Gastrocnemius medialis (tissue), 4 donors: ENCODE results near the gene ZNF296. TPM values are rescaled to one million over a fixed set of nuclear protein-coding genes. Genes with fewer than 3 reads are reported as not detected.

Source experiments
- ATAC-seq, 2 donors: fragments of 150-250 bp; one replicate each; pipeline ENCODE4 v1.9.1; 2016
- DNase-seq, 2 donors: peaks; one replicate each; pipeline ENCODE4 v3.0.0-alpha.2; 2019
- H3K27ac ChIP-seq, 4 donors: fragments of 200-600 bp; sonication (generic); 1 replicate in 1 of 4; 2 replicates in 3 of 4; pipeline ENCODE4 v1.5.1; 2016 to 2018; ENCODE audit warnings: mild to moderate bottlenecking in 2 of 4, moderate library complexity in 1 of 4
- H3K27me3 ChIP-seq, 3 donors: fragments of 200-600 bp; sonication (generic) in 2 of 3; 1 replicate in 1 of 3; 2 replicates in 2 of 3; pipeline versions ENCODE4 v1.5.1 to v1.6.0; 2016 to 2019; ENCODE audit warnings: mild to moderate bottlenecking in 1 of 3, moderate library complexity in 1 of 3
- H3K36me3 ChIP-seq, 2 donors: fragments of 200-600 bp; sonication (generic) in 1 of 2; one replicate each; pipeline ENCODE4 v1.5.1; 2017 to 2018
- H3K4me1 ChIP-seq, 2 donors: fragments of 200-600 bp; sonication (generic) in 1 of 2; one replicate each; pipeline ENCODE4 v1.5.1; 2016 to 2017; ENCODE audit warnings: mild to moderate bottlenecking in 2 of 2
- H3K4me3 ChIP-seq, 4 donors: fragments of 200-600 bp; sonication (generic) in 3 of 4; 1 replicate in 1 of 4; 2 replicates in 3 of 4; pipeline ENCODE4 v1.5.1; 2016 to 2019; ENCODE audit warnings: mild to moderate bottlenecking in 2 of 4
- H3K9me3 ChIP-seq, 3 donors: fragments of 200-600 bp; sonication (generic) in 2 of 3; 1 replicate in 1 of 3; 2 replicates in 2 of 3; pipeline ENCODE4 v1.5.1; 2016 to 2019
- CTCF ChIP-seq, 5 experiments: fragments of 450-650 bp in 3 of 5; fragments of 200-600 bp in 2 of 5; sonication (generic) in 2 of 5; IDR thresholded peaks in 4 of 5; conservative IDR thresholded peaks in 1 of 5; 1 replicate in 4 of 5; 2 replicates in 1 of 5; pipeline ENCODE4 v1.5.1; 2016 to 2019; ENCODE audit warnings: antibody characterized with exemption in 5 of 5, mild to moderate bottlenecking in 3 of 5, moderate library complexity in 3 of 5
- POLR2A ChIP-seq, 2 donors: fragments of 450-650 bp; IDR thresholded peaks; one replicate each; pipeline ENCODE4 v1.6.1; 2017; ENCODE audit warnings: antibody characterized with exemption in 2 of 2, mild to moderate bottlenecking in 2 of 2, moderate library complexity in 2 of 2
- in situ Hi-C, 4 donors: fragments of 200-750 bp; cut with MboI; loops; one replicate each; pipeline versions ENCODE4 v1.15.0 to v1.8.0; 2017; ENCODE audit warnings: low sequenced_read_pairs in 4 of 4
- intact Hi-C: fragments of 100-400 bp; cut with DNase I; formaldehyde crosslinking; loops from one replicate; pipeline ENCODE4 v1.15.1; 2023; ENCODE audit warnings: low total_unique reads
- total RNA-seq, 4 donors: library from RNA; depleted of rRNA; stranded (reverse); fragments of >200 nt; gene quantifications; one replicate each; pipeline versions ENCODE4 v1.1.0 to v1.2.3, GENCODE V29; 2016

ZNF296 gene
- total RNA-seq, 4 donors from 2014 or later: not detected

DNA sequence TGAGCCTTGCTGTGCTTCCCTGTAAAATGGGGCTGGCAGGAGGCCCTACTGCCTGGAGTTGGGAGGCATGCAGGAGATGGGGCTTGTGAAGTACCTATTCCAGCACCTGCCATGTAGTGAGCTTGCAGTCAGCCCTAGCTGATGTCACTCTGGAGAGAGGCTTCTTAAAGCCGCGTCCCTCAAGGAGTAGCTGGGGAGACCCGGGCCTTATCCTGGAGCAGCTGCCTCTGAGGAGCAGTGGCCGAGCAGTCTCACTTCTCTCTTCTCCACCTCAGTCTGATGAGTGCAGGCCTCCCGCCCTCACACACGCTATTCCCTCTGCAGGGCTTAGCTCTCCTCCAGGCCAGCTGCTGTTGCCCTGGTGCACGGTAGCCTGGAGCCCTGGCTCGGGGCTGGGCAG, 19.4 kb downstream of the ZNF296 start:
- no peaks in the 10 kb centered on the region for H3K4me1 ChIP-seq
- no peak overlapping the region for H3K4me3 ChIP-seq
- H3K36me3 ChIP-seq: peaks cover 0 to 91% of the 10 kb centered on the region in 2 donors
- ATAC-seq (no peak), DNase-seq (no peak)
- H3K27ac ChIP-seq: no peak overlapping the region
- intact Hi-C loops (no loop called here), in situ Hi-C loops (no loop called here)
- H3K27me3 ChIP-seq: no peaks in the 10 kb centered on the region
- H3K9me3 ChIP-seq: no peaks in the 10 kb centered on the region
- TF ChIP-seq POLR2A (IDR thresholded peaks at IDR 0.05) (no peak), CTCF (IDR thresholded peaks at IDR 0.05 in 4 of 5, conservative IDR thresholded peaks at IDR 0.05 in 1 of 5) (no peak)

- in situ Hi-C loops (no loop called here), intact Hi-C loops (no loop called here)
- H3K36me3 ChIP-seq: peaks cover 0 to 48% of the 10 kb centered on the region in 2 donors
- no peaks in the 10 kb centered on the region for H3K9me3 ChIP-seq
- peaks cover 25 to 26% of the 10 kb centered on the region in 2 donors for H3K4me1 ChIP-seq
- H3K4me3 ChIP-seq: no peak overlapping the region
- no peak overlapping the region for H3K27ac ChIP-seq
- no peak for DNase-seq
- no peak for ATAC-seq
- H3K27me3 ChIP-seq: no peaks in the 10 kb centered on the region
- TF ChIP-seq CTCF (IDR thresholded peaks at IDR 0.05 in 4 of 5, conservative IDR thresholded peaks at IDR 0.05 in 1 of 5): no peak
- no peak for TF ChIP-seq POLR2A (IDR thresholded peaks at IDR 0.05)
Measured at GRCh38 chr19:45051929-45052579, 24.2 kb downstream of the ZNF296 start.

DNA sequence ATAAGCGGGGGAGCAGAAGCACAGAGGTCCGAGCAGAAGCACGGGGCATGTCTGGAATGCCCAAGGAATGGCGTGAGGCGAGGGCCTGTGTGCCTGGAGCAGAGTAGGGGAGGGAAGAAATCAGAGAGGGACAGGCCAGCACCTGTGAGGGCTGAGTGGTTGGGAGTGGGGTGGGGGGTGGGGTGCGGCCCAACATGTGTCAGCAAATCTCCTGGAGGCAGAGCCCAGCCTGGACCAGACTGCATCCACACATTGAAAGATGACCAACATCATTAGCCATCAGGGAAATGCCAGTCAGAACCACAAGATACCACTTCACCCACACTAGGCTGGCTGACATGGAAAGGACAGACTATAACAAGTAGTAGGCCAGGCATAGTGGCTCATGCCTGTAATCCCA, 26.2 kb downstream of the ZNF296 start:
- in situ Hi-C loops: no loop called here
- H3K27me3 ChIP-seq: no peaks in the 10 kb centered on the region
- H3K9me3 ChIP-seq: no peaks in the 10 kb centered on the region
- DNase-seq (no peak), ATAC-seq (no peak)
- peaks cover 29 to 34% of the 10 kb centered on the region in 2 donors for H3K4me1 ChIP-seq
- H3K4me3 ChIP-seq: no peak overlapping the region
- intact Hi-C loops: no loop called here
- TF ChIP-seq CTCF (IDR thresholded peaks at IDR 0.05 in 4 of 5, conservative IDR thresholded peaks at IDR 0.05 in 1 of 5) (no peak), POLR2A (IDR thresholded peaks at IDR 0.05) (no peak)
- peak overlapping the region; percentile 54 to 79 (median 74) for H3K27ac ChIP-seq
- peaks cover 0 to 41% of the 10 kb centered on the region in 2 donors for H3K36me3 ChIP-seq

GRCh38 chr19:45049073-45049736, 27.1 kb downstream of the ZNF296 start:
- H3K4me1 ChIP-seq: peaks cover 29 to 34% of the 10 kb centered on the region in 2 donors
- no peak overlapping the region for H3K4me3 ChIP-seq
- in situ Hi-C loops (no loop called here), intact Hi-C loops (no loop called here)
- no peaks in the 10 kb centered on the region for H3K27me3 ChIP-seq
- peak; percentile 90 to 93 for ATAC-seq
- peak; percentile 29 to 78 for DNase-seq
- no peaks in the 10 kb centered on the region for H3K9me3 ChIP-seq
- H3K36me3 ChIP-seq: peaks cover 0 to 42% of the 10 kb centered on the region in 2 donors
- peak overlapping the region; percentile 54 to 79 (median 74) for H3K27ac ChIP-seq
- TF ChIP-seq POLR2A (IDR thresholded peaks at IDR 0.05): no peak
- TF ChIP-seq CTCF (IDR thresholded peaks at IDR 0.05 in 4 of 5, conservative IDR thresholded peaks at IDR 0.05 in 1 of 5): no peak
